Measurements from ENCODE around the gene GTF2A2.
"Not testable (repeated sequence)": the region's sequence is repeated elsewhere in the genome, so short reads cannot be mapped to it uniquely, and the experiment has no call there.

GTF2A2 gene

DNA sequence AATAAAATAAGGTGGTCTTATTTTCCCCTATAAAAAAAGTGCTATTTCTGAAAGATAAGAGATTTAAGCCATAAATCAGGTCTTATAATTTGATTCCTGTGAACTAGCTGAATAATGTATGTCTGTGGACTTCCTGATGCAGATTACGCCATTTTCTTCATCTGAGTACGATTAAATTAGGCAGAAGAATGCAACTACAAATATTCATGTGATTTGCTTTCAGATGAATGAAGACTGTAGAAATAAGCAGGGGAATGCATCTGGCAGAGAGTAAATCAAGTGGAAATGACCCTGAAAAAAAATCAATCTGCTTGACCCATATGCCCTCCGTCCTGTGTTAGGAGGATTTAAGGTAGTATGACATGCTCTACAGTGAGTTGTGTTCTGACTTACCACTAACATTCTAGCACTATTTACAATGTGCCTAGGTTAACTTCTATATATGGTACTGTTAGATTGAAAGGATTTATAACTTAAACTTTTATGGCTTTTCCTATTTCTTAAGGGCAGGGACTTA, 17.1 kb upstream of the GTF2A2 start:
- DNase-seq, result no peak

DNA sequence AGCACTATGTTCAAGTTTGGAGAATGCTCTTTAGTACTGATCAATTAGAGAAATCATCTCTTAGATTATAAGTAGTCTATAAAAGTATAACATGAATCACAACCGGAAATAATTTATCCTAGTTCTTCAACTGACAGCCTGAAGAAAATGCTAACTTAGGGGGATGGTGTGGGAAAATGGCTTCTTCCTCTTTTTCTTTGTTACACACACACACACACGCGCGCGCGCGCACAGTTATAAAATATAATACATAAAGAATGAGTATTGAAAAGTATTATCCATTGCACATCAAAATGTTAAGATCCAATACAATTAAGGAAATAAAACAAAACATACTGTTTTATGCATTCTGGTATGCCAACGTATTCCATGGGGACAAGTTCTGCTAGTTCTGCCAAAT, 11.2 kb upstream of the GTF2A2 start:
- peak in 3 of 4 experiments; percentile 44 to 57 (median 45) for DNase-seq

DNA sequence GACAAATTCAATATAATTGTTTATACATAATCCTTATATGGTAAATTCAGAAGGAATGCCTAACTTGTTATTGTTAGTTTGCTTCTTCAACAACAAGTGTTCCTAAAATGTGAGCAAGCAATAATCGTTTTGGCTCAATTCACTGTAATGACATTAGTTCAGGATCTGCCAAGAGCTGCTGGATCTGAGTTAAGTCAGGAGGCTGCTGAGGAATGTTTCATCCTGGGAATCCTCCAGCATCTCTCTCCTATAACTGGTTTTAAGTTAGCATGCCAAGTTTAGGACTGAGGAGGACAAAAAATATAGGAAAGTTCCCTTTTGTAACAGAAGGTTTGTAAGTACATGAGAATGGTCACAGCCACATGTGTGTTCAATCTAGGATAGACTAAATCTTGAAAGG, 4.9 kb upstream of the GTF2A2 start:
- DNase-seq, result no peak

DNA sequence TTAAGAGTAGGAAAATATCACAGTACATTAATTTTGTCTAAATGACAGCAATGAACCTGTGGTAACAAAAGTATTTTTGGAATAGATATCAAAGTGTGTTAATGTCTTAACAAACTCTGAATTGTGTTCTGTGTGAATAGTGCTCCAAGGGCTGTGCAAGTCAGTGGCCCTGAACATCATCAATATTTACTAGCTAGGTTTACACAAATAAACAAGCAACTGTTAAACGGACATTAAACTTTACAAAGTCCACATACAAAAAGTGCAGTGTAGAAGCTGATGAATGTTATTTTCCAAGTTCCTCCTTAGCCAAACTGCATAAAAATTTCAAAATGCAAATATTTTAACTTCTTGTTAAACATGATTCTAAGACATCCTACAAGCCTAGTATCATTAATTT, 2.1 kb upstream of the GTF2A2 start:
- no peak for DNase-seq

DNA sequence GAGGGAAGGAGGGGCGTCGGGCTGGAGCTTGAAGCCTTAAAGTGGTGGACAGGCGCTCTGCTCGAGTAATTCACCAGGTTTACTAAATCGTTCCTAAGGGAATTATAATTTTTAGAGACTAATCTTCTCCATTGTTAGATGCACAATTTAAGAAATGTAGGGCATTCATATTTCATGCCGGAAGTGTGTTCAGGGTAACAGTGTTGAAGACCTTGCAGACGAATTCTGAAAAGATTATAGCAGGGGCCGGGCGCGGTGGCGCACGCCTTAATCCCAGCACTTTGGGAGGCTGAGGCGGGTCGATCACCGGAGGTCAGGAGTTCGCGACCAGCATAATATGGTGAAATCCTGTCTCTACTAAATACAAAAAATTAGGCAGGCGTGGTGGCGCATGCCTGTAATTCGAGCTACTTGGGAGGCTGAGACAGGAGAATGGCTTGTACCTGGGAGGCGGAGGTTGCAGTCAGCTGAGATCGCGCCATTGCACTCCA, 365 bp upstream of the GTF2A2 start:
- DNase-seq, result no peak

DNA sequence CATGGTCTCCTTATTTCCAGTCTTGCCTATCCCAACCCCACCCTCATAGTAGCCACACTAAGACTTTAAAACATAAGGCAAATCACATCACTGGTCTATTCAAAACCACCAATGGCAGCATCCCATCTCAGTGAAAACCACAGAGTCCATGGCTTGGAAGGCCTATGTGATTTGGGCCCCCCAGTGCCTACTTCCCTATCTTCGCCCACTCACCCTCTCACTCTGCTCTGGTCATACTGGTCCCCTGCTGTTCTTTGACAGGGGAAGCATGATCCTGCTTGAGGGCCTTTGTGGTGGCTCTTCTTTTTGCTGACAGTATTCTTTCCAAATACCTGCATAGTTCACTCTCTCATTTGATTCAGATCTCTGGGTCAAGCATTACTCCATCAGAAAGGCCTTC, 3.3 kb downstream of the GTF2A2 start:
- DNase-seq, result peak; percentile 35 to 85 (median 72)

DNA sequence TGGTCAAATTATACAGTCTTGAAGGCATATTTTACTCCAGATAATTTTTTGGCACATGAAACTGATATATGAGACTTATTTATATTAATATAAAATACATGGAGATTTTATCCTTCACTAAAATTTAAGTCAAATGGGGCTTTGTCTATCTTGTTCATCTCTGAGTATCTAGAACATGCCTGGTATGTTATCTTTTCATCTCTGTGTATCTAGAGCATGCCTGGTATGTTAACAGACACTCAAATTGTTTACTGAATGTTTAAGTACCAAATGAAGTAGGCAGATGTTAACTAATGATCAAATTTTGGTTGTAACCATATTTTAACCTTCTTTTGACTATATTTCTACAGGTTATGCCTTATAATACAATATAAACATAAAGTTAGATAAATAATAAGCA, 7.7 kb downstream of the GTF2A2 start:
- no peak for DNase-seq

DNA sequence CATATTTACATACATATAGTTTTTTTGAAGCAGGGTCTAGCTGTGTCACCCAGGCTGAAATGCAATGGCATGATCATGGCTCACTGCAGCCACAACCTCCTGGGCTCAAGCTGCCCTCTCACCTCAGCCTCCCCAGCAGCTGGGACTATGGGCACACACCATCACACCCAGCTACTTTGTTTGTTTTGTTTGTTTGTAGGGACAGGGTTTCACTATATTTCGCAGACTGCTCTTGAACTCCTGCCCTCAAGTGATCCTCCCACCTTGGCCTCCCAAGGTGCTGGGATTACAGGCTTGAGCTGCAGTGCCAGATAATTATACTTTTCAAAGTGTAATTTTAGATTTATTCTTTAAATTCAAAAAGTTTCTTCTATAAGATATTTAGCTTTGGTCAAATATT, 10.2 kb downstream of the GTF2A2 start:
- no peak for DNase-seq

DNA sequence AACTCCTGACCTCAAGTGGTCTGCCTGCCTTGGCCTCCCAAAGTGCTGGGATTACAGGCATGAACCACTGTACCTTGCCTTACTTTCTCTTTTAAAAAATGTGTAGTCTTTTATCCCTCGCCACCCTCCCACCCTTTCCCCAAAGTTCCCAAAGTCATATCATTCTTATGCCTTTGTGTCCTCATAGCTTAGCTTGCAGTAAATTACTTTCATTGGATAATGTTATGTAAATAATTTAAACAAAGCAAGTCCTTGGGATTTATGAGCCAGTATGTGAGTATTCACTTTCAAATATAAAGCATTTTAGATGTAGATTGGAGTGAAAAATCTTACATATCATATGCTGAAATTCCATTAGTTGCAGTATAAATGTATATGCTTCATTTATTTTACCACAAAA, 11.0 kb downstream of the GTF2A2 start:
- no peak for DNase-seq

DNA sequence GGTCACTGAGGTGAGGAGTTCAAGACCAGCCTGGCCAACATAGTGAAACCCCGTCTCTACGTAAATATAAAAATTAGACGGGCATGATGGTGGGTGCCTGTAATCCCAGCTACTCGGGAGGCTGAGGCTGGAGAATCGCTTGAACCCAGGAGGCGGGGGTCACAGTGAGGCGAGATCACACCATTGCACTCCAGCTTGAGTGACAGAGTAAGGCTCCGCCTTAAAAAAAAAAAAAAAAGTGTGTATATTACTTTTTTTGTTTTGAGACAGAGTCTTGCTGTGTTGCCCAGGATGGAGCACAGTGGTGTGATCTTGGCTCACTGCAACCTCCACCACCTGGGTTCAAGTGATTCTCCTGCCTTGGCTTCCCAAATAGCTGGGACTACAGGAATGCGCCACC, 11.5 kb downstream of the GTF2A2 start:
- not testable (repeated sequence) for DNase-seq

DNA sequence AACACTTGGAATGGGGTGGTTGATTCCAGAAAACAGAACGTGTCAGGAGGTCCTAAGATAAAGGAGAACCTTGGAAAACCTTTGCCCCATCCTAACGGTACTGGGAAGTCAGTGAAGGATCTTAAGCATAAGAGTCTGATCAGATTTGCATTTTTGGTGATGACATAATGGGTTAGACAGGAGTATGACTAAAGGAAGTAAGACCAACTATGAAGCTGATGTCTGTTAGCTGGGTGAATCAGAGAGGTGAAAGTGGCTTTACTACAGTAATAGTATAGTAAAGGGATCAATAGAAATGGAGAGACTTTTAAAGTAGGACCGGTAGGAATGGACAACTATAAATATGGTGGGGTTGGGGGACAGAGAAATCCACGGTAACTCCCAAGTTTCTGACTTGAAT, 12.6 kb downstream of the GTF2A2 start:
- DNase-seq, result no peak

DNA sequence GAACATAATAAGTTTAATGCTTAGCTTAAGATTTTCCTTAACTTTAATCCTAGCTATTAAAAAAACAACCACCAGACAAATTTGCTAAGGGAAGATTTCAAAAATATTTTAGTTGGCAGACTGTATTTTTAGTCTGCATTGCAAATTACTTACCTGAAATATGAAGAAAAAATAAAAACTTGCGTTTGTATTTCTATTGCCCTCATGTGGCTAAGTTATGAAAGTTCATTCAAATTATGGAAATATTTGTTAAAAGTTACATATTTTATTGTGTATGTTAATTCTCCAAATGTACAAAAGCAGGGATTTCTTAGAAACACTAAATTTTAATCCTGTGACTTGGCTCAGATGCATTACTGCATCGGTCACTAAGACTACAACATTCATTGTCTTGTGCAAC, 15.0 kb downstream of the GTF2A2 start:
- peak in 1 of 4 experiments; percentile 12 for DNase-seq

DNA sequence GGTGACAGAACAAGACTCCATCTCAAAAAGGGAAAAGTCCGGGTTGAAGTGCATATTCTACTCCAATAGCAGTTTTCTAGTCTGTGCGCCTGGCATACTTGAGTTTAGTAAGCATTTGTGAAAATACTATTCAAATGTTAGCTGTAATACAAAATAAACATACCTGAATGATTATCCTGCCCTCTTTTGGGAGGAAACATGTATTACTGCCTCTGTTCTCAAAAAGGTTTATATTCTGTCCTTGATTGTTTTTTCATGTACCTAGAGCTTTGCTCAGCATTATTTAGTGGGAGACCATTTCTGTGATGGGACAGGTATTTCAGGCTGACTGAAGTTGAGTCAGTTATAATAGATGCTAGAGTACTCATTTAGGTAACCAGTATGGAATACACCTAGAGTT, 19.8 kb downstream of the GTF2A2 start:
- DNase-seq, result not testable (repeated sequence)

DNA sequence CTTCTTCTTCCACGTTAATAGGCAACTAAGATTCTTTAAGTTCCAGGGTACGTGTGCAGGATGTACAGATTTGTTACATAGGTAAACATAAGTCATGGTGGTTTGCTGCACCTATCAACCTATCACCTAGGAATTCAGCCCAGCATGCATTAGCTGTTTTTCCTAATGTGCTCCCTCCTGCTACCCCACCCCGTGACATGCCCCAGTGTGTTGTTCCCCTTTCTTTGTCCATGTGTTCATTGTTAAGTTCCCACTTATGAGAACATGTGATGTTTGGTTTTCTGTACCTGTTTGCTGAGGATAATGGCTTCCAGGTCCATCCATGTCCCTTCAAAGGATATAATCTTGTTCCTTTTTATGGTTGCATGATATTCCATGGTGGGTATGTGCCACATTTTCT, 21.1 kb downstream of the GTF2A2 start:
- peak in 3 of 4 experiments; percentile 16 to 47 (median 44) for DNase-seq

DNA sequence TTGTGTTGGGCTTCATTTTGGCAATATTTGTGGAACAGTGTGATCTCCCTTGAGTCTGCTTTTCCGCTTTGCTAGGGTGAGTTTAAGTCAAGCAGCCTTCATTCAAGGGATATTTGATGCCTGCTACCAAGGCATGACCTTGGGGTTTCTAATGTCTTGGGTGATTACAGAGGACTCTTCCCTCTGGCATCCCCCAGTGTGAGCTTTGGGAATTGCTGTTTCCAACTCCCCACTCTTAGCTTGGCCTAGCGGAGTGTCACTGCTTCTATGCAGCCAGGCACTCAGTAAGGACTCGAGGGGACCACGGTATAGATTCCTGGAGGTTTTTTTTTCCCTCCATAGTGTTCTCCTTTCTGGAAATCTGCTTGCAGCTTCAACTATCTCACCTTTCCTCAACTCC, 24.6 kb downstream of the GTF2A2 start:
- DNase-seq, result peak in 1 of 4 experiments; percentile 7

DNA sequence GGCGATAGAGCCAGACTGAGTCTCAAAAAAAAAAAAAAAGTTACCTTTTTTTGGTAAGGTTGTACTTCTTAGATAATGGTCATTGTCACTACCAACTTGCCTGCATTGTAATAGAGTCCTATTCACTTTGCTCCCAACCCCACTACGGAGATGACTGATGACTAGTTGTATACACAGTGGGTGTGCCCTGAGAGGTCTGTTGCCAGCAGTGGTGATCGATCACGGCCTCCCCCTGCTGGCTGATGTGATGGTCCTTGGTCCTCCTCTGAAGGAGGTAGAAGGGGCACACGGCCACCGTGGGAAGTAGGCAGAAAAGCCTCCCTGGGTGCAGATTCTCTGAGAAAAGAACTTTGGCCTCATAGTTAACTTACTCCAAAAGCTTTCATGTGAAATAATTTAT, 35.0 kb downstream of the GTF2A2 start:
- DNase-seq, result peak; percentile 33 to 67 (median 52)

DNA sequence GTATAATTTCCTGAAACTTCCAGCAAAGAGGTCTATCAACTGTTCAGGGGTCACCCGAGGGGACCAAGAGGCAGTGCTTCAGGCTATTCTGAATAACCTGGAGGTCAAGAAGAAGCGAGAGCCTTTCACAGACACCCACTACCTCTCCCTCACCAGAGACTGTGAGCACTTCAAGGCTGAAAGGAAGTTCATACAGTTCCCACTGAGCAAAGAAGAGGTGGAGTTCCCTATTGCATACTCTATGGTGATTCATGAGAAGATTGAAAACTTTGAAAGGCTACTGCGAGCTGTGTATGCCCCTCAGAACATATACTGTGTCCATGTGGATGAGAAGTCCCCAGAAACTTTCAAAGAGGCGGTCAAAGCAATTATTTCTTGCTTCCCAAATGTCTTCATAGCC, 38.9 kb downstream of the GTF2A2 start:
- DNase-seq, result peak; percentile 16 to 58 (median 46)

DNA sequence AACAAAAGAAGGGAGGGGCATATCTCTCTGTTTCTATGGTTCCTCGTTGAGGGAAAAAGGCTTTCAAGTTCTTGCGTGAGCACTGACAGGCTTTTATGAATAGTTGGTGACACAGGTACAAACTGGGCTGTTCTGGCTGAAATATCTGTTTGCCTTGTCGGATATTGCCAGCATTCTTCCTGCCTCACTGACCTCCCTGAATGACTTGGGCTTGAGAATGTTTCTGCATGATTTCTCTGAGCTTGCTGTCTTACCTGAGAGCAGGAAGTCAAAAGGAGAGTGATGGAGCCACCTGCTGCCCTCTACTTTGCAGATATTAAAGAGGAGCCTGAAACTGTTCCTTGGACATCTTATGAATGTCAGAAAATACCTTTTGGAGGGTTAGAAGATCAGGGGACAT, 40.9 kb downstream of the GTF2A2 start:
- no peak for DNase-seq

DNA sequence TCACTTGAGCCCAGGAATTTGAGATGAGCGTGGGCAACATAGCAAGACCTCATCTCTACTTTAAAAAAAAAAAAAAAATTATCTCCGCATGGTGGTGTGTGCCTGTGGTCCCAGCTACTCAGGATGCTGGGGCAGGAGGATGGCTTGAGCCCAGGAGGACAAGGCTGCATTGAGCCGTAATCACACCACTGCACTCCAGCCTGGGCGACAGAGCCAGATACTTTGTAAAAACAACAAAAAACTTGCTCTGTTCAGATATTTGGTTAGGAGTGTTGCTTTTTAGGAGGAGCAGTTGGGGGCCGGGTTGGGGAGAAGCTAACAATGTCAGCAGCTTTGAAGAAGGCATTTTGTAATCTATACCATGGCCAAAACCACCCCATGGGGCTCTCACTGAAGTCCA, 41.7 kb downstream of the GTF2A2 start:
- no peak for DNase-seq

DNA sequence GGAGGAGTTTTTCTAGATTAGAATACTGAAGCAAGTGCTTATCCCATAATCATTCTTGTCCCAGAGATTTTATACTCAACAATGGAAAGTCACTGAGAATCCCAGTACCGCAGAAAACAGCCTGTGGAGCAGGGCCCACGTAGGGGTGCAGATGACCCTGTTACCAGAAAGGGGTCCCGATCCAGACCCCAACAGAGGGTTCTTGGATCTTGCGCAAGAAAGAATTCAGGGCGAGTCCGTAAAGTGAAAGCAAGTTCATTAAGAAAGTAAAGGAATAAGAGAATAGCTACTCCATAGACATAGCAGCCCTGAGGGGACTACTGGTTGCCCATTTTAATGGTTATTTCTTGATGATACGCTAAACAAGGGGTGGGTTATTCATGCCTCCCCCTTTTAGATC, 43.2 kb downstream of the GTF2A2 start:
- no peak for DNase-seq

DNA sequence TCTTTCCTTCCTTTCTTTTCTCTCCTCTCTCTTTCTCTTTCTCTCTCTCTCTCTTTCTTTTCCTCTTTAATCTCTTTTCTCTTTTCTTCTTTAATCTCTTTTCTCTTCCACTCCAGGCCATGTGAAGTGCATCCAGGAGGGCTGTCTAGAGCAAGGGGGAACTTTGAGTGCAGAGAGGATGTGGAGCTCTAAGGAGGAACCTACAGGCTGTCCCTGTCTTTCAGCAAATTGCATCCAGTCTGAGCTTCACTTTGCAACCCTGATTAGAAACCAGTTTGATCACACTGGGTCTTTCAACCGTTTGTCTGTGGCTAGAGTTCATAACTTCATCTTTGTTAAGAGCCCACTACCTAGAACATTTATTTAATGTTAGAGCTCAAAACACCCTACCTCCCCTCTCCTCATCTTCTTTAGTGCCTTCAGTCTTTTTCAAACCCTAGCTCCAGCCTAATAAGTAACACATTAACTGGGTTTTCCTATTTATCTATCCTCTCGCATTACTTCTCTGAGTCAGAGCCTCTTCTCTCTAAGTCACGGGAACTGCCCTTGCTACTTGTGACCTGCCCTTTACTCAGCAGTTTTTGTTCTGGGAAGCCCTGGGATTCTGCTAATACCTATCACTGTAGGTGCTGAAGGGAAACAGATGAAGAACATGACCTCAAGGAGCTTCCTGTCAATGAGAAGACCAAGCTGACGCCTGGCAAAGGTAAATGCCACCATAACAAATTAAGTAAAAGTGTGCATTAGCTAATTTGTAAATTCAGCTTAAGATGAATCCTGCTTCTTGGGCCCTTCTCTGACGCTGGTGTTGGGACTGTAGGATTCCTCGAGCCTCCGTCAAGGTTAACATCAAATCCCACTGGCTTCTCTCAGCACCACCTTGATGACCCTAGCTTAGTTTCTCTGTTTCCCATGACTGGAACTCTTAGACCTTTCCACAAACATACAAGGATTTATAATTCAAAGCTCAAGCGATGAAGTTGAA, 45.7 kb downstream of the GTF2A2 start, which contains the start of gene GCNT3:
TSS of gene GCNT3 (plus strand) at position 508 of the 985 bp plus-strand sequence. CDS start 6,456 bp downstream, outside the sequence.
- DNase-seq, result peak; percentile 7 to 53 (median 38)

DNA sequence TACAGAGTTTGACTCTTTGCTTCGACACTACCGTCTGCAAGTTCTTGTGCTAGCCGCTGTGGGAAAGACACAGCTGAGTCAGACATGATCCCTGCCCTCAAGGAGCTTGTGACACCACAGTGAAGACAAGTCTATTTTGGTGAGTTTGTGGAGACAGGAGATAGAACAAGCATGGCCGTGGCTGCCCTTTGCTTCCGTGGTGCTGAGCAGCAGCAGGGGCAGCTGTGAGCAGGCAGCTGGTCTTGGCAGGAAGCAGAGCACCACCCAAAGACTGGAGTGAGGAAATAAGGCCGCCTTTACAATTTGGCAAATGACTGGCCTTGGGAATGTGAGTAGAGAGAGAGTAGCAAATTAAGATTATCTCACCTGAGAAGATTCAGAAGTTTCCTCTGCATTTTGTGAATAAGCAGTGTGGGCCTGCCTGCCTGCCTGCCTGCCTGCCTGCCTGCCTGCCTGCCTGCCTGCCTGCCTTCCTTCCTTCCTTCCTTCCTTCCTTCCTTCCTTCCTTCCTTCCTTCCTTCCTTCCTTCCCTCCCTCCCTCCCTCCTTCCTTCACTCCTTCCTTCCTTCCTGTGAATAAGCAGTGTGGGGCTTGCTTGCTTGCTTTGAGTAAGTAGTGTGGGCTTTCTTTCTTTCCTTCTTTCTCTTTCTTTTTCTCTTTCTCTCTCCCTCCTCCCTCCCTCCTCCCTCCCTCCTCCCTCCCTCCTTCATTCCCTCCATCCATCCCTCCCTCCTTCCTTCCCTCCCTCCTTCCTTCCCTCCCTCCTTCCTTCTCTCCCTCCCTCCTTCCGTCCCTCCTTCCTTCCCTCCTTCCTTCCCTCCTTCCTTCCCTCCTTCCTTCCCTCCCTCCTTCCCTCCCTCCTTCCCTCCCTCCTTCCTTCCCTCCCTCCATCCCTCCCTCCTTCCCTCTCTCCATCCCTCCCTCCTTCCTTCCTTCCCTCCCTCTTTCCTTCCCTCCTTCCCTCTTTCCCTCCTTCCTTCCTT, 47.3 kb downstream of the GTF2A2 start:
- DNase-seq, result peak in 1 of 4 experiments; percentile 3

DNA sequence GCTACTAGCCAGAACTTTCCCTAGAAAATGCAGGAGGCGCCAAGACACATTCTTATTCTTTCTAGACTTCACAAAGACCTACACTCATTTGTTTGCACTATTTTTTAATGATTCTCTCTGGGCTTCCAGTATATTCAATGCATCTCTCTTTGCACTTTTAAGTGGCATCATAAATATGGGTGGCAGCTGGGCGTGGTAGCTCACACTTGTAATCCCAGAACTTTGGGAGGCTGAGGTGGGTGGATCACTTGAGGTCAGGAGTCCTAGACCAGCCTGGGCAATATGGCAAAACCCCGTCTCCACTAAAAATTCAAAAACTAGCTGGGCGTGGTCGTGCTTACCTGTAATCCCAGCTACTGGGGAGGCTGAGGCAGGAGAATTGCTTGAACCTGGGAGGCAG, 51.3 kb downstream of the GTF2A2 start:
- DNase-seq, result no peak
